Dendritic cell treated with granulocyte-macrophage colony-stimulating factor and Interleukin-4, amounts not matched to agents 40 ng/mL and 50 ng/mL, for 4 days (primary cell): ENCODE data around the gene CCDC92B.
"Not testable (repeated sequence)": the region's sequence is repeated elsewhere in the genome, so short reads cannot be mapped to it uniquely, and the experiment has no call there.

Source experiments
- H3K27ac Mint-ChIP-seq: one replicate; pipeline ENCODE4 v1.8.0; 2022; ENCODE audit warnings: mild to moderate bottlenecking, mixed read lengths
- H3K27me3 Mint-ChIP-seq: one replicate; pipeline ENCODE4 v1.8.0; 2022; ENCODE audit warnings: mild to moderate bottlenecking, mixed read lengths
- H3K36me3 Mint-ChIP-seq: one replicate; pipeline ENCODE4 v1.8.0; 2022; ENCODE audit warnings: low read depth, mixed read lengths
- H3K4me1 Mint-ChIP-seq: one replicate; pipeline ENCODE4 v1.8.0; 2022; ENCODE audit warnings: low read depth, mixed read lengths
- H3K4me3 Mint-ChIP-seq: one replicate; pipeline ENCODE4 v1.8.0; 2022; ENCODE audit warnings: mild to moderate bottlenecking, moderate library complexity, mixed read lengths
- H3K9me3 Mint-ChIP-seq: one replicate; pipeline ENCODE4 v1.8.0; 2022; ENCODE audit warnings: mixed read lengths
- intact Hi-C: fragments of 100-400 bp; cut with micrococcal nuclease; formaldehyde crosslinking; loops from one replicate; pipeline ENCODE4 v1.15.0; 2022

CCDC92B gene

GRCh38 chr17:2690165-2691068, 59.0 kb downstream of the CCDC92B start:
- no peak overlapping the region for H3K27ac Mint-ChIP-seq
- H3K27me3 Mint-ChIP-seq = no peaks in the 10 kb centered on the region
- H3K9me3 Mint-ChIP-seq = no peaks in the 10 kb centered on the region
- no peak overlapping the region for H3K4me3 Mint-ChIP-seq
- H3K4me1 Mint-ChIP-seq = peaks cover 11% of the 10 kb centered on the region
- peaks cover 72% of the 10 kb centered on the region for H3K36me3 Mint-ChIP-seq
- intact Hi-C loops = no loop called here

DNA sequence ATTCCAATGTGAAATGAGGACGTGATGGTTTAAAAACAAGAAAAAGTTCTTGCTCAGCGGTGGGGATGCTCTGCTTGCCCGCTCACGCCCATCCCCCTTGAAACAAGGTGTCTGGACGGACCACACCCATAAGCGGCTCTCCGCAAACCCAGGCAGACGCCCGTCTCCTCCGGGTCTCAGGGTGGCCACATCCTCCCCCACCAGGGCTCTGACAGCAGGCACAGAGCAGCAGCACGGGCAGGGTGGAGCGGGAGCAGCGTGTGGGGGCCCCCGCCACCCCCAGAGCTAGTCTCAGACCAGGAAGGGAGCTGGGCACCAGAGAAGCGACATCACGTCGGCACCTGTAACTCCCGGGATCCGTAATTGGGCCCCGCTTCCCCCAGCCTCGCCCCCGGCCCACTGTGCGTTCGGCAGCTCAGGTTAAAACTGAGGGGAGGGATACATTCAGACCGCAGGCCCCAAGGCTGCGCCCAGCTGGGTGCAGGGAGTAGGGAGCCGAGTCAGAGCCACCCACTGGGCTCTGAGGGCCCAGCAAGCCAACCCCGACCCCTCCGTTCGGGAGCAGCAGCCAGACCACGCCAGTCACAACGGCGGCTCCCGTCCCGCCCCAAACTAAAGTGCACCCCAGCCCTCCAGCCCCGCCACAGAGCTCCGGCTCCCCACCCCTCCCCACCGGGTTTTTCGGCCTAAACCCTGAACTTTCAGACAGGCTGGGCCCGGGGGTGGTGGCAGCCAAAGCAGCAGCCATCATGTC, 59.9 kb downstream of the CCDC92B start:
- H3K4me3 Mint-ChIP-seq = no peak overlapping the region
- H3K36me3 Mint-ChIP-seq = peaks cover 66% of the 10 kb centered on the region
- intact Hi-C loops = no loop called here
- H3K27ac Mint-ChIP-seq = no peak overlapping the region
- peaks cover 11% of the 10 kb centered on the region for H3K4me1 Mint-ChIP-seq
- no peaks in the 10 kb centered on the region for H3K27me3 Mint-ChIP-seq
- H3K9me3 Mint-ChIP-seq = no peaks in the 10 kb centered on the region

GRCh38 chr17:2688351-2689342, 60.8 kb downstream of the CCDC92B start:
- Mint-ChIP-seq H3K27me3 (no peaks in the 10 kb centered on the region), H3K36me3 (peaks cover 66% of the 10 kb centered on the region), H3K9me3 (no peaks in the 10 kb centered on the region), H3K27ac (peak overlapping the region; percentile 27), H3K4me3 (no peak overlapping the region), H3K4me1 (peaks cover 11% of the 10 kb centered on the region)
- intact Hi-C loops = no loop called here

- Mint-ChIP-seq H3K27me3 (no peaks in the 10 kb centered on the region), H3K36me3 (peaks cover 66% of the 10 kb centered on the region), H3K4me3 (no peak overlapping the region), H3K9me3 (no peaks in the 10 kb centered on the region), H3K27ac (no peak overlapping the region), H3K4me1 (peaks cover 11% of the 10 kb centered on the region)
- intact Hi-C loops = no loop called here
Observed at GRCh38 chr17:2687074-2687418, 62.4 kb downstream of the CCDC92B start.

DNA sequence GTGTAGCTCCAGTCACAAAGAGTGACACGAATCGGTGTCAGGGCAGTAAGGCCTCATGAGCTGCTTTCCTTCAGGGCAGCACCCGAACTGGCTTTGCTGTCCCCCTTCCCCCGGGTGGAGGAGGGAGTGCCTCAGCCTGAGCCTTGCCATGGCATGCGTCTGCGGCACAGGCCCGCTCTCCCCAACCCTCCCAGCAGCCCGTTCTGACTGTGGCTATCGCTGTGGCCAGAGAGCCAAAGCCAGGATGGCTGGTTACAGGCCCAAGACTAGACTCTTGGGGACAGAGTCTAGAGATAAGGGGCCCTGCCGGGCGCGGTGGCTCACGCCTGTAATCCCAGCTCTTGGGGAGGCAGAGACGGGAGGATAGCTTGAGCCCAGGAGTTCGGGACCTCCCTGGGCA, 63.8 kb downstream of the CCDC92B start:
- peaks cover 66% of the 10 kb centered on the region for H3K36me3 Mint-ChIP-seq
- no peak overlapping the region for H3K27ac Mint-ChIP-seq
- H3K4me1 Mint-ChIP-seq = peaks cover 11% of the 10 kb centered on the region
- intact Hi-C loops = no loop called here
- H3K4me3 Mint-ChIP-seq = no peak overlapping the region
- H3K27me3 Mint-ChIP-seq = no peaks in the 10 kb centered on the region
- H3K9me3 Mint-ChIP-seq = no peaks in the 10 kb centered on the region

GRCh38 chr17:2684549-2684948, 64.9 kb downstream of the CCDC92B start:
- Mint-ChIP-seq H3K36me3 (peaks cover 66% of the 10 kb centered on the region), H3K27me3 (no peaks in the 10 kb centered on the region), H3K9me3 (no peaks in the 10 kb centered on the region), H3K4me1 (peaks cover 11% of the 10 kb centered on the region), H3K27ac (no peak overlapping the region), H3K4me3 (no peak overlapping the region)
- intact Hi-C loops = no loop called here

DNA sequence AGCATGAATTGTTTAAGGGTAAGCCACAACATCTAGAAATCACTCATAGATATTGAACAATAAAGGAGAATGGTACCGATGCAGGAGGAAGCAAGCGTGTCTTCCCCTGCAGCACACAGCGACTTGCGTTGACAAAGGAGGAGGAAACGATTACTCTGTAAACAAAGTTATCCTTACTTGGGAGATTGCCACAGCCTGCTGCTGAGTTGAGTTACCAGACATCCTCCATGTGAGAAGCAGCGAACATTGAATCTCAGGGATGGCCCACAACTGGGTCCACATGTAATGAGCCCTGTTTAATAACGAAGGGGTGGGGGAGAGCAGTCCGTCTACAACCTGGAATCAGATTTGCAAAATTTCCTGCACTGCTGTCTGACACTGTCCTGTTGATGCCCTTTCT, 65.5 kb downstream of the CCDC92B start:
- Mint-ChIP-seq H3K4me1 (peaks cover 6% of the 10 kb centered on the region), H3K27ac (no peak overlapping the region), H3K4me3 (no peak overlapping the region), H3K9me3 (no peaks in the 10 kb centered on the region), H3K36me3 (peaks cover 66% of the 10 kb centered on the region), H3K27me3 (no peaks in the 10 kb centered on the region)
- intact Hi-C loops = no loop called here

GRCh38 chr17:2682176-2682938, 67.1 kb downstream of the CCDC92B start:
- Mint-ChIP-seq H3K4me3 (no peak overlapping the region), H3K9me3 (no peaks in the 10 kb centered on the region), H3K36me3 (peaks cover 73% of the 10 kb centered on the region), H3K27me3 (no peaks in the 10 kb centered on the region), H3K4me1 (peaks cover under 1% of the 10 kb centered on the region), H3K27ac (no peak overlapping the region)
- intact Hi-C loops = no loop called here

DNA sequence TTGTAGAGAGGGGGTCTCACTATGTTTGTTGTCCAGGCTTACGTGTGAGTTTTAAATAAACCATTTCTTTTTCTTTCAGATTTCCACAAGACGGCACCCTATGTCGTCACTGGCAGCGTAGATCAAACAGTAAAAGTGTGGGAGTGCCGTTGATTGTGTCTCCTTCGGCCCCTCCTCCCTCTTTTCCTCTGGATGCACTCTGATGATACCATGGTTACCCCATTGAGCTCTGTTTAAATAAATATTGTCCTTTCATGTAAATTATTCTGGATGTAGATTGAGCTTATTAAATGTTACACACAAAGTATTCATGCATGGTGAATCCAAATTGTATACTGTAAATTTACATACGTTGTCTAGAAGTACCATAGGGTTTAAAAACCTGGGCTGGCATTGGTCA, 67.8 kb downstream of the CCDC92B start:
- no peaks in the 10 kb centered on the region for H3K9me3 Mint-ChIP-seq
- H3K36me3 Mint-ChIP-seq = peaks cover 80% of the 10 kb centered on the region
- H3K27me3 Mint-ChIP-seq = no peaks in the 10 kb centered on the region
- no peaks in the 10 kb centered on the region for H3K4me1 Mint-ChIP-seq
- no peak overlapping the region for H3K4me3 Mint-ChIP-seq
- intact Hi-C loops = no loop called here
- no peak overlapping the region for H3K27ac Mint-ChIP-seq

GRCh38 chr17:2680961-2681360, 68.5 kb downstream of the CCDC92B start:
- Mint-ChIP-seq H3K4me3 (no peak overlapping the region), H3K27me3 (no peaks in the 10 kb centered on the region), H3K9me3 (no peaks in the 10 kb centered on the region), H3K27ac (no peak overlapping the region), H3K4me1 (no peaks in the 10 kb centered on the region), H3K36me3 (peaks cover 87% of the 10 kb centered on the region)
- intact Hi-C loops = no loop called here

DNA sequence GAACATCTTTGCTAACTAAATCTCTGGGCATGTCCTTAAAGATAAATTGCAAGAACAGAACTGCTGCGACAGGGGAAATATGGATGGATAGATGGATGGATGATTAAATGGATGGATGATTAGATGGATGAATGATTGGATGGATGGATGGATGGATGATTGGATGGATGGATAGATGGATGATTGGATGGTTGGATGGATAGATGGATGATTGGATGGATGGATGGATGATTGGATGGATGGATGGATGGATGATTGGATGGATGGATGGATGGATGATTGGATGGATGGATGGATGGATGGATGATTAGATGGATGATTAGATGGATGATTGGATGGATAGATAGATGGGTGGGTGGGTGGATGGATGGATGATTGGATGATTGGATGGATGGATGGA, 70.2 kb downstream of the CCDC92B start:
- H3K27me3 Mint-ChIP-seq, H3K9me3 Mint-ChIP-seq, H3K4me3 Mint-ChIP-seq, H3K4me1 Mint-ChIP-seq, intact Hi-C loops, H3K27ac Mint-ChIP-seq: not testable (repeated sequence)
- H3K36me3 Mint-ChIP-seq = peaks cover 93% of the 10 kb centered on the region
